BLaER1 (cell line): ENCODE measurements around the gene OR4P4.

ENCODE experiments used
- H3K27ac ChIP-seq: shearing (Covaris generic); formaldehyde crosslinking; 2 replicates; pipeline ENCODE4 v1.8.1; 2022
- H3K27me3 ChIP-seq: shearing (Covaris generic); formaldehyde crosslinking; 2 replicates; pipeline ENCODE4 v1.8.1; 2022
- H3K36me3 ChIP-seq: shearing (Covaris generic); formaldehyde crosslinking; 2 replicates; pipeline ENCODE4 v1.8.1; 2022
- H3K4me1 ChIP-seq: shearing (Covaris generic); formaldehyde crosslinking; 2 replicates; pipeline ENCODE4 v1.8.1; 2022
- H3K4me2 ChIP-seq: shearing (Covaris generic); formaldehyde crosslinking; 2 replicates; pipeline ENCODE4 v1.8.1; 2022
- H3K4me3 ChIP-seq: shearing (Covaris generic); formaldehyde crosslinking; 2 replicates; pipeline ENCODE4 v1.8.1; 2022
- H3K9ac ChIP-seq: shearing (Covaris generic); formaldehyde crosslinking; 2 replicates; pipeline ENCODE4 v1.8.1; 2022
- H3K9me3 ChIP-seq: shearing (Covaris generic); formaldehyde crosslinking; 2 replicates; pipeline ENCODE4 v1.8.1; 2022
- H4K20me1 ChIP-seq: shearing (Covaris generic); formaldehyde crosslinking; 2 replicates; pipeline ENCODE4 v1.8.1; 2022
- Cebpa-rat ChIP-seq: shearing (Covaris generic); IDR thresholded peaks from 2 replicates; pipeline ENCODE4 v1.8.1; 2022

OR4P4 gene

DNA sequence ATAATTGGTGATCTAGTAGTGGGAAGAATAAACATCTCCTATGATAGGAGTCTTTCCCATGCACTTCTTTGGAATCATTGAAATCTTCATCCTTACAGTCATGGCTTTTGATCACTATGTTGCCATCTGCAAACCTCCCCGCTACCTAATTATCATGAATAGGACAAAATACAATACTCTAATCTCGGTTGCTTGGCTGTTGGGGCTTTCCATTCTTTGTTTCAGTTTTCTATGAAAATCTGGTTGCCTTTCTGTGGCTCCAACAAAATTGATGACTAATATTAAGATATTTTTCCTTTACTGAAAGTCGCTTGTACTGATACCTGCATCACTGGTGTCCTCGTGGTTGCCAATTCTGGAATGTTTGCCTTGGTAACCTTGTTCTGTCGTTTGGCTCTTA lies 38.9 kb downstream of the OR4P4 start:
- Histone ChIP-seq H3K27me3 (no peaks in the 10 kb centered on the region), H3K4me3 (no peak overlapping the region), H3K9me3 (no peaks in the 10 kb centered on the region), H3K9ac (no peak overlapping the region), H3K36me3 (no peaks in the 10 kb centered on the region), H3K4me2 (no peak overlapping the region), H4K20me1 (no peaks in the 10 kb centered on the region), H3K27ac (no peak overlapping the region), H3K4me1 (no peaks in the 10 kb centered on the region)
- no peak for TF ChIP-seq Cebpa-rat
